ENCODE data around the gene ANP32B.
A peak's percentile ranks its signal among the peaks of the same experiment; 100 is the strongest.
"Not testable (repeated sequence)": the region's sequence is repeated elsewhere in the genome, so short reads cannot be mapped to it uniquely, and the experiment has no call there.

ANP32B gene

DNA sequence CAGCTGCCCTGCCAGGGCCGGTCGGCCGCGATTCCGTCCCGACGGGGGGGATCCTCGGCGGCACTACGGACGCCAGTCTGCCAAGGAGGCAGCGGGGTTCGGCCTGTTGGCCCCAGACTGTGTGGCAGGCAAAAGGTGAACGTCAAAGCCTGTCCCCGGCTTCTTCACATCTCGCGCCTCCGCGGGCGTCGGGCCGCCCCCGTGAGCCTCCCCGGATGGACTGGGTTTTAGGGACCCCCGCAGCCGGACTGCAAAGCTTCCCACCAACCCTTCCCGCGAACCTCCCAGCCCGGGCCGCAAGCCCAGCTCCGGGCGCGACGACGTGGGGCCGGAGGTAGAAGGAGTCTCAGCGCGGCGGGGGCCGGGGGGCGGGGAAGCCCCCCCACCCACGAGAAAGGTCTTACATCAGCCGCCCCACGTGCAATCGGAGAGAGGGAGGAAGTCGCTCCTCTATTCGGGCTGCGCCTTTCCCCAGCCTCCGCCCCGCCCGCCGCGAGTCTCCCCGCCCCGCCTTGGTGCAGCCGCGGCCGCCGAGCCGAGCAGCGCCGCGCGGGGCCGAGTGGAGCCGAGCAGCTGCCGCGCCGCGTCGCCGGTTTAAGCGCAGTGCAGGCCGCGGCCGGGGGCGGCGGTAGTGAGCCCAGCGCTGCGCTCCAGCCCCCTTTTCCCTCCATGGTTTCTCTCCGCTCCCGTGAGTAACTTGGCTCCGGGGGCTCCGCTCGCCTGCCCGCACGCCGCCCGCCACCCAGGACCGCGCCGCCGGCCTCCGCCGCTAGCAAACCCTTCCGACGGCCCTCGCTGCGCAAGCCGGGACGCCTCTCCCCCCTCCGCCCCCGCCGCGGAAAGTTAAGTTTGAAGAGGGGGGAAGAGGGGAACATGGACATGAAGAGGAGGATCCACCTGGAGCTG is at the start of gene ANP32B:
Gene ANP32B, plus strand, starts transcription at position 659 of the 906 bp plus-strand sequence. Its CDS starts 215 bp downstream, at position 874.
- DNase-seq (ENCODE audit: low read depth in 2 of 3, low spot score in 2 of 3), result peak; percentile 88 to 96 (median 89)

- DNase-seq (ENCODE audit: low read depth in 2 of 3, low spot score in 2 of 3), result no peak
Observed at GRCh38 chr9:97934321-97935115, 48.6 kb upstream of the ANP32B start.

GRCh38 chr9:97935276-97935675 is 47.9 kb upstream of the ANP32B start:
- DNase-seq (ENCODE audit: low read depth in 2 of 3, low spot score in 2 of 3), result no peak

GRCh38 chr9:97936998-97937397 is 46.1 kb upstream of the ANP32B start:
- DNase-seq (ENCODE audit: low read depth in 2 of 3, low spot score in 2 of 3), result no peak

- no peak for DNase-seq (ENCODE audit: low read depth in 2 of 3, low spot score in 2 of 3)
Observed at GRCh38 chr9:97938081-97938644, 45.0 kb upstream of the ANP32B start, which contains the start of gene HEMGN. HEMGN (minus strand) TSS chr9:97938172; CDS start chr9:97938136, 36 bp downstream.

- DNase-seq (ENCODE audit: low read depth in 2 of 3, low spot score in 2 of 3), result no peak
Observed at GRCh38 chr9:97940233-97940632, 42.9 kb upstream of the ANP32B start.

DNA sequence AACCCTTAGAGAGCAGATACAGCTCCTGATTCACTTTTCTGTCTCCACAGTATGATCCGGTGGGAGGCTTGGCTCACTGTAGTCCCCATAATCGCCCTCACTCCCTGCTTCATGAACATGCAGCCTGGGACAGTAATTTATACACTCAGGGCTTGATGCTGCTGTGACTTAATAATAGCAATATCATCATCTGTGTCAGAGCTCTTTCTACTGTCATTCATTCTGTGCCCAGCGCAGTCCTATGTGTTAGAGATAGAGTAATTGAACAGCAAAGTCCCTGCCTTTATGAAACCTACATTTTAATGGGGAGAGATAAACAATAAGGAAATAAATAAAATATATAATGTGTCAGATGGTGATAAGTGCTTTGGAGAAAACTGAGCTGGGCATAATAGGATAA is 42.4 kb upstream of the ANP32B start:
- no peak for DNase-seq (ENCODE audit: low read depth in 2 of 3, low spot score in 2 of 3)

GRCh38 chr9:97941323-97941722 is 41.8 kb upstream of the ANP32B start:
- no peak for DNase-seq (ENCODE audit: low read depth in 2 of 3, low spot score in 2 of 3)

- no peak for DNase-seq (ENCODE audit: low read depth in 2 of 3, low spot score in 2 of 3)
Observed at GRCh38 chr9:97943308-97943855, 39.8 kb upstream of the ANP32B start.

DNA sequence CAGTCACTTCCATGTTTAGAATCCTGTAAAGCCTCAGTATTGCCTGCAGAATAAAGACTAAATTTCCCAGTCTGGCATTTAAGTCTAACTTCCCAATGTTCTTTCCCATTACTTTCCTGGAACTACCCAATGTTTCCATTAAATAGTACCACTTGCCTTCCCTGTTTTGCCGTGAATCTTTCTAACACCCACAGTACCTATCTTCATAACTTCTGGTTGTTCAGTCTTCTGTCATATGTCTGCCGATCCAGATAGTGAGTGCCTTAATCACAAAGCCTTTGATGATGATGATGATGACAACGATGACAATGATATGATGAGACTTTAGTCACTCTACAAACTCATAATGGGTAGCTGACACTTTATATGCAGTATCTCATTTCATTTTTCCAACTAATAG is 38.5 kb upstream of the ANP32B start:
- no peak for DNase-seq (ENCODE audit: low read depth in 2 of 3, low spot score in 2 of 3)

GRCh38 chr9:97945470-97945869 is 37.7 kb upstream of the ANP32B start:
- DNase-seq (ENCODE audit: low read depth in 2 of 3, low spot score in 2 of 3), result not testable (repeated sequence)

- not testable (repeated sequence) for DNase-seq (ENCODE audit: low read depth in 2 of 3, low spot score in 2 of 3)
Observed at GRCh38 chr9:97947094-97947493, 36.0 kb upstream of the ANP32B start.

- not testable (repeated sequence) for DNase-seq (ENCODE audit: low read depth in 2 of 3, low spot score in 2 of 3)
Observed at GRCh38 chr9:97950873-97951272, 32.3 kb upstream of the ANP32B start.

DNA sequence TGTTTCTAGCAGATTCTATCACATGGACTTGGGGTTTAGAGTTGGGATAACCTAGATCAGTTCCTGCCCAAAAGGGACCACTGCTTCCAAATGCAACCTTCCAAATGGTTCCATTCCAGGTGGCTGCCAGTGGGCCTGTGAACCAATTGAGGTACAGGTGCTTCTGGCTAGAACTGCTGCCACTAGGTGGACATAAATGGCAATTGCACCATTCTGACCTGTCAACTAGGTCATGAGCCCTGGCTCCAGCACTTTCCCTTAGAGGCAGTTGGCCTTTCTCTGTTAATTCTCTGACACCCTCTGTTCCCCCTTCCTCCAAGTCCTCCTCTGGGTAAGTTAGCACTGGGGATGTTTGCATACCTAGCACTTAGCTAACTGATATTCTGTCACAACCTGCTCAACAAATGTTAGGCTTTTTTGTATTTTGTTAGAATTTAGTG is 28.6 kb upstream of the ANP32B start:
- peak in 1 of 3 experiments; percentile 1 for DNase-seq (ENCODE audit: low read depth in 2 of 3, low spot score in 2 of 3)

DNA sequence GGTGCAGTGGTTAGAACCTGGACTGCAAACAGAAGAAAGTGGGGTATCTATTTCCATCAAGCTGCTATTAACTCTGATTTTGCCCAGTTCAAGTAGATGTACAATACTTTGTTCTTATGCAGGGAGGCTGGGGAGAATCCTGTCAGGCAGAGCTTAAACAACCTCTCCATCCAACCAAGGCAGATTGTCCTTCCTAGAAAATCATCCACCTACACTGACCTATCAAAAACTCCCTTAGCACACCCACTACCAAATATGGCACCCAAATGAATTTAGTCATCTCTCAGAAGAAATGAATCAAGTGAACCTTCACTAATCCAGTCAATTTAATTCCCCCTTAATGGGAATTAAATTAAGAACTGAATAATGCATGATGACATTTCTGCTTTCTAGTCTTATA is 26.8 kb upstream of the ANP32B start:
- no peak for DNase-seq (ENCODE audit: low read depth in 2 of 3, low spot score in 2 of 3)

DNA sequence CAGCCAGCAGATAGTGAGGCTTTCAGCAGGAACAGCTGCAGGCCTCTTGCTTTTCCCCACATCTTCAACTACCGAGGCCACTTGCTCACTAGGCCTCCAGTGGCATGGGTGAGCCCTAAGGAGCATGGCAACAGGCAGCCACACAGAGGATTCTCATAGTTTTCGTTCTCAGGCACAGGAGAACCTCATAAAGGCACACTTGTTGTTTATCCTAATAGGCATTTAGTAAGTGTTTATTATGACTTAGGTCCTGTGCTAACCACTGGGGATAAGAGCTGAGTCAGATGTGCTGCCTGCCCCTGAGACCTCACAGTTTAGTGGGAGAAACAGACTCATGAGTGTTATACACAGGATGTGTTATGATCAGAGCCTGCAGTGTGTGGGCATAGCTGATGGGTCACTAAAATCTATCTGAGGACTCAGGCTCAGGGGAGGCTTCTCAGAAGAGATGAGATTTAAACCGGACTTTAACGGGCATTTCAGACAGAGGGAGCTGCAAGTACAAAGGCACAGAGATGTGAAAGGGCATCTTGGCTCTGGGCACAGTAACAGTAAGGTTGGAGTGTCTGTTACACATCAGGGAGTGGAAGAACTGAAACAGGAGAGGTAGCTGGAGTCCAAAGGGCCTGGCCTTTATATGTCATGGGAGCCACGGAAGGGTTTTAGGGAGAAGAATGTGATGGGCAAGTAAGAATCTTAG is 24.2 kb upstream of the ANP32B start:
- no peak for DNase-seq (ENCODE audit: low read depth in 2 of 3, low spot score in 2 of 3)

- DNase-seq (ENCODE audit: low read depth in 2 of 3, low spot score in 2 of 3), result no peak
Observed at GRCh38 chr9:97959585-97959984, 23.6 kb upstream of the ANP32B start.

- DNase-seq (ENCODE audit: low read depth in 2 of 3, low spot score in 2 of 3), result not testable (repeated sequence)
Observed at GRCh38 chr9:97960678-97961328, 22.3 kb upstream of the ANP32B start.

- no peak for DNase-seq (ENCODE audit: low read depth in 2 of 3, low spot score in 2 of 3)
Observed at GRCh38 chr9:97961361-97961760, 21.8 kb upstream of the ANP32B start.

GRCh38 chr9:97962136-97962535 is 21.0 kb upstream of the ANP32B start:
- no peak for DNase-seq (ENCODE audit: low read depth in 2 of 3, low spot score in 2 of 3)

Measured in activated CD8-positive, alpha-beta memory T cell treated with anti-CD3 and anti-CD28 coated beads for 48 hours (primary cell).